Measurements from ENCODE around the gene IDUA. TPM values are rescaled to one million over a fixed set of nuclear protein-coding genes. Genes with fewer than 3 reads are reported as not detected.

IDUA gene
- total RNA-seq, 4 donors from 2014 or later, result 40.4 to 114 (median 71.4) TPM

DNA sequence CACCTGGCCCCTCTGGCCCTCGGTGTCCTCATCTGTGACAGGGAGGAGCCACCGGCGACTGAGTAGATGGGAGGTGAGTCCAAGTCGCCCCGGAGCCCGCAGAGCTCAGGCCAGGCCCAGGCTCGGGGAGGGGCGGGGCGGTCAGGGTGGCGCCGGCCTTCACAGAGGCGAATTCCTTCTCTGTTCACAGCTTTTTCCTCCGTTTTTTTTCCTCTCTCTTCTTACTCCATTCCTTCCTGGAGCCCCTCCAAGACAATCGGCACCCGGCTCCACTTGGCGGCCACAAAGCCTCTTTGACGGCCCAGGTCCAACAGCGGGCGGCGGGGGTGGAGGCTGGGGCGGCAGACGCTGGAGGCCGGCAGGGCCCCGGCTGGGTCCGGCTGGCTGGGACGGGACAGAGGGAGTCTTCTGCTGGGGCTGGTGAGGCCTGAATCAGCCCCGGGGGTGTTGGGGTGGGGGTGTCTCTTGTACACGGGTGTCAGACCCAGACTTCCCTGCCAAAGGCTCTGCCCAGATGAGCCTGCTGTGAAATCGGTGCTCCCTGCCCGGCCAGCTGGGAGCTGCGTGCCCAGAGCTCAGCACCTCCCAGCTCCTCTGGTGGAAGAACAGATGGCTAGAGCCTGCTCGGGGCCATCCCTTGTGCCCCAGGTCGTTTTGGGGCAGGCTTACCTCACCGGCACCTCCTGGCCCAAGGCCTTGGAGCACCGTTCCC lies 47.2 kb downstream of the IDUA start:
- TF ChIP-seq, protein P1, sequence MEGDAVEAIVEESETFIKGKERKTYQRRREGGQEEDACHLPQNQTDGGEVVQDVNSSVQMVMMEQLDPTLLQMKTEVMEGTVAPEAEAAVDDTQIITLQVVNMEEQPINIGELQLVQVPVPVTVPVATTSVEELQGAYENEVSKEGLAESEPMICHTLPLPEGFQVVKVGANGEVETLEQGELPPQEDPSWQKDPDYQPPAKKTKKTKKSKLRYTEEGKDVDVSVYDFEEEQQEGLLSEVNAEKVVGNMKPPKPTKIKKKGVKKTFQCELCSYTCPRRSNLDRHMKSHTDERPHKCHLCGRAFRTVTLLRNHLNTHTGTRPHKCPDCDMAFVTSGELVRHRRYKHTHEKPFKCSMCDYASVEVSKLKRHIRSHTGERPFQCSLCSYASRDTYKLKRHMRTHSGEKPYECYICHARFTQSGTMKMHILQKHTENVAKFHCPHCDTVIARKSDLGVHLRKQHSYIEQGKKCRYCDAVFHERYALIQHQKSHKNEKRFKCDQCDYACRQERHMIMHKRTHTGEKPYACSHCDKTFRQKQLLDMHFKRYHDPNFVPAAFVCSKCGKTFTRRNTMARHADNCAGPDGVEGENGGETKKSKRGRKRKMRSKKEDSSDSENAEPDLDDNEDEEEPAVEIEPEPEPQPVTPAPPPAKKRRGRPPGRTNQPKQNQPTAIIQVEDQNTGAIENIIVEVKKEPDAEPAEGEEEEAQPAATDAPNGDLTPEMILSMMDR (IDR thresholded peaks at IDR 0.05), result no peak
- TF ChIP-seq POLR2A (IDR thresholded peaks at IDR 0.05), result no peak

GRCh38 chr4:1035510-1035909 lies 48.7 kb downstream of the IDUA start:
- Histone ChIP-seq H3K9me3 (peaks cover 0 to 4% (median 0%) of the 10 kb centered on the region in 4 donors), H3K36me3 (no peaks in the 10 kb centered on the region), H3K27ac (no peak overlapping the region), H3K27me3 (no peaks in the 10 kb centered on the region), H3K4me1 (peaks cover 0 to 8% (median 0%) of the 10 kb centered on the region in 4 donors), H3K4me3 (no peak overlapping the region)
- DNase-seq, result no peak
- no peak for TF ChIP-seq POLR2A (IDR thresholded peaks at IDR 0.05)
- TF ChIP-seq, protein P1 (IDR thresholded peaks at IDR 0.05), result peak in 2 of 6 experiments; percentile 14 to 18

More for the DNA sequence above, 47.2 kb downstream of the IDUA start:
- H3K9me3 ChIP-seq, result peaks cover 0 to 4% (median 0%) of the 10 kb centered on the region in 4 donors
- no peak overlapping the region for H3K27ac ChIP-seq
- no peaks in the 10 kb centered on the region for H3K4me1 ChIP-seq
- H3K27me3 ChIP-seq, result no peaks in the 10 kb centered on the region
- no peak for DNase-seq
- no peaks in the 10 kb centered on the region for H3K36me3 ChIP-seq
- H3K4me3 ChIP-seq, result no peak overlapping the region

GRCh38 chr4:1036095-1036494 lies 49.3 kb downstream of the IDUA start:
- Histone ChIP-seq H3K4me3 (no peak overlapping the region), H3K27me3 (no peaks in the 10 kb centered on the region), H3K36me3 (no peaks in the 10 kb centered on the region), H3K27ac (no peak overlapping the region), H3K9me3 (peaks cover 0 to under 1% (median 0%) of the 10 kb centered on the region in 4 donors), H3K4me1 (peaks cover 0 to 13% (median 0%) of the 10 kb centered on the region in 4 donors)
- TF ChIP-seq, protein P1 (IDR thresholded peaks at IDR 0.05), result no peak
- no peak for TF ChIP-seq POLR2A (IDR thresholded peaks at IDR 0.05)
- DNase-seq, result no peak

- no peaks in the 10 kb centered on the region for H3K27me3 ChIP-seq
- peaks cover 0 to 24% (median 0%) of the 10 kb centered on the region in 4 donors for H3K4me1 ChIP-seq
- H3K9me3 ChIP-seq, result no peaks in the 10 kb centered on the region
- H3K36me3 ChIP-seq, result no peaks in the 10 kb centered on the region
- no peak overlapping the region for H3K4me3 ChIP-seq
- TF ChIP-seq, protein P1 (IDR thresholded peaks at IDR 0.05), result no peak
- no peak for TF ChIP-seq POLR2A (IDR thresholded peaks at IDR 0.05)
- DNase-seq, result no peak
- no peak overlapping the region for H3K27ac ChIP-seq
Measured at GRCh38 chr4:1036976-1037810, 50.3 kb downstream of the IDUA start.

GRCh38 chr4:1038948-1039492 lies 52.2 kb downstream of the IDUA start:
- no peak overlapping the region for H3K4me3 ChIP-seq
- no peak for DNase-seq
- no peak overlapping the region for H3K27ac ChIP-seq
- no peaks in the 10 kb centered on the region for H3K9me3 ChIP-seq
- no peaks in the 10 kb centered on the region for H3K36me3 ChIP-seq
- no peaks in the 10 kb centered on the region for H3K27me3 ChIP-seq
- peaks cover 0 to 31% (median 0%) of the 10 kb centered on the region in 4 donors for H3K4me1 ChIP-seq
- TF ChIP-seq, protein P1 (IDR thresholded peaks at IDR 0.05), result no peak
- no peak for TF ChIP-seq POLR2A (IDR thresholded peaks at IDR 0.05)

Measured in Peyer's patch (tissue), 4 donors.